ENCODE data around the gene LRP11. TPM values are rescaled to one million over a fixed set of nuclear protein-coding genes. Genes with fewer than 3 reads are reported as not detected.

Gene LRP11
- total RNA-seq, 1 experiment from 2014 or later: 31.1 TPM

DNA sequence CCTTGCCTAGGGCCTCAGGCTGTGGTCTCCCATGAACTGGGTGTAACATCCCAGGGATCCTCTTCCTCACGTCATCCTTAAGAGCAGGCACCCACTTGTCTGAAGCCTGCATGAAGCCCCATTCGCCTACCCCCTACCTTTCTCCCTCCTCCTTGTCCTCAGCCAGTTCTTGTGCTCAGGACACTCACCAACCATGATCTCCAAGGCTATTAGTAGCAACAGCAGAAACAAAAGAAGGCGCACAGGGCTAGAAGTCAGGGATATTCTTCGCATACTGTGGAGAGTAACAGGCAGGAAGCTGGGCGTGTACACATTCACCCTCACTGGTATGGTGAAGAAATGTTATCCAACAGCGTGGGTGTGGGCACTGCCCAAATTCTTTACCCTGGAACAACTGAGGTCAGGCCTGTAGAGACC lies 26.5 kb upstream of the LRP11 start:
- H3K27ac Mint-ChIP-seq (ENCODE audit: unreplicated experiment): no peak overlapping the region
- intact Hi-C loops (cut with micrococcal nuclease; ENCODE audit: unreplicated experiment): no loop called here
- H3K9me3 Mint-ChIP-seq (ENCODE audit: low read depth, unreplicated experiment): no peaks in the 10 kb centered on the region
- CTCF ChIA-PET: no interaction called here
- BruUV-seq (replicated peaks): no TSS peak
- H3K4me1 Mint-ChIP-seq (ENCODE audit: low read depth, unreplicated experiment): peaks cover 39% of the 10 kb centered on the region
- no peaks in the 10 kb centered on the region for H3K27me3 Mint-ChIP-seq (ENCODE audit: unreplicated experiment)
- TF ChIP-seq, protein P1, sequence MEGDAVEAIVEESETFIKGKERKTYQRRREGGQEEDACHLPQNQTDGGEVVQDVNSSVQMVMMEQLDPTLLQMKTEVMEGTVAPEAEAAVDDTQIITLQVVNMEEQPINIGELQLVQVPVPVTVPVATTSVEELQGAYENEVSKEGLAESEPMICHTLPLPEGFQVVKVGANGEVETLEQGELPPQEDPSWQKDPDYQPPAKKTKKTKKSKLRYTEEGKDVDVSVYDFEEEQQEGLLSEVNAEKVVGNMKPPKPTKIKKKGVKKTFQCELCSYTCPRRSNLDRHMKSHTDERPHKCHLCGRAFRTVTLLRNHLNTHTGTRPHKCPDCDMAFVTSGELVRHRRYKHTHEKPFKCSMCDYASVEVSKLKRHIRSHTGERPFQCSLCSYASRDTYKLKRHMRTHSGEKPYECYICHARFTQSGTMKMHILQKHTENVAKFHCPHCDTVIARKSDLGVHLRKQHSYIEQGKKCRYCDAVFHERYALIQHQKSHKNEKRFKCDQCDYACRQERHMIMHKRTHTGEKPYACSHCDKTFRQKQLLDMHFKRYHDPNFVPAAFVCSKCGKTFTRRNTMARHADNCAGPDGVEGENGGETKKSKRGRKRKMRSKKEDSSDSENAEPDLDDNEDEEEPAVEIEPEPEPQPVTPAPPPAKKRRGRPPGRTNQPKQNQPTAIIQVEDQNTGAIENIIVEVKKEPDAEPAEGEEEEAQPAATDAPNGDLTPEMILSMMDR (IDR thresholded peaks at IDR 0.05; ENCODE audit: unreplicated experiment): no peak
- H3K36me3 Mint-ChIP-seq (ENCODE audit: insufficient read depth, unreplicated experiment): no peaks in the 10 kb centered on the region
- no peak for DNase-seq
- no peak overlapping the region for H3K4me3 Mint-ChIP-seq (ENCODE audit: low read depth, unreplicated experiment)

DNA sequence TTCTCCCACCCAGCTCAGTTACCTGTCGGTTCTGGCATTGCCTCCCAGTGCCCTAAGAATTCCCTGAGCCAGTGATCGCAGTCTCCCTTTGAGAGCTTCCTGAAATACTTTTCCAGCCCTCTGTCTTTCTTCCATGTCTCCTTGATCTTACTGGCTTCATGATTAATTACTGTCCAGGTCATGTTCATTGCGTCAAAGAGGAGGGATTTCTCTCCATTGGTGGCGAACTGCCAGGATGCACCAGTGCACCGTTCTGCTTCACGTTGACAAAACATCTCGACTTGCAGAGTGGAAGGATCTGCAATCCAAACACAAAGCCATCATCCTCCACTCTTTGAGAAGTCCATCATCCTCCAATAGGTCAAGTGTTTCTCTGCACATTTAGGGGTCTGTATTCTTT lies 25.2 kb upstream of the LRP11 start:
- no TSS peak for BruUV-seq (replicated peaks)
- Mint-ChIP-seq H3K36me3 (ENCODE audit: insufficient read depth, unreplicated experiment) (no peaks in the 10 kb centered on the region), H3K27me3 (ENCODE audit: unreplicated experiment) (no peaks in the 10 kb centered on the region), H3K4me3 (ENCODE audit: low read depth, unreplicated experiment) (no peak overlapping the region), H3K27ac (ENCODE audit: unreplicated experiment) (no peak overlapping the region), H3K9me3 (ENCODE audit: low read depth, unreplicated experiment) (no peaks in the 10 kb centered on the region), H3K4me1 (ENCODE audit: low read depth, unreplicated experiment) (peaks cover 26% of the 10 kb centered on the region)
- TF ChIP-seq, protein P1 (IDR thresholded peaks at IDR 0.05; ENCODE audit: unreplicated experiment): no peak
- intact Hi-C loops (cut with micrococcal nuclease; ENCODE audit: unreplicated experiment): no loop called here
- DNase-seq: no peak
- CTCF ChIA-PET: no interaction called here

DNA sequence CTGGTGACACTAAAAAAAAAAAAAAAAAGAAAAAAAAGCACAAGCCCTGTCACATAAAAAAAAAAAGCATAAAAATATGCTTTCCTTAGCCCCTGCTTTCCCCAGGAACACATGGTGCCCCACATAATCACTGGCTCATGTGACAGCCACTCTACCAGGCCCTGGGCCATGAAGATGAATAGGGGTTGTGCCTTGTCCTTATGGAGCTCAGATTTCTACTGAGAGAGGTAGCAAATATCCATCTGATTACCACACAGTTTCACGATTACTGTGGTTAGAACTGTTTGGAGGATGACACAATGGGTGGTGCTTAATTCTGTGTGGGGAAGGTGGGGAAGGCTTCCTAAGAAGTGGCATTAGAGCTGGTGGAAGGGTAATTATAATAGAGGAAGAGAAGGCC lies 24.5 kb upstream of the LRP11 start:
- H3K36me3 Mint-ChIP-seq (ENCODE audit: insufficient read depth, unreplicated experiment): no peaks in the 10 kb centered on the region
- intact Hi-C loops (cut with micrococcal nuclease; ENCODE audit: unreplicated experiment): no loop called here
- CTCF ChIA-PET: no interaction called here
- H3K9me3 Mint-ChIP-seq (ENCODE audit: low read depth, unreplicated experiment): no peaks in the 10 kb centered on the region
- TF ChIP-seq, protein P1 (IDR thresholded peaks at IDR 0.05; ENCODE audit: unreplicated experiment): no peak
- DNase-seq: no peak
- H3K27ac Mint-ChIP-seq (ENCODE audit: unreplicated experiment): no peak overlapping the region
- BruUV-seq (replicated peaks): no TSS peak
- H3K4me1 Mint-ChIP-seq (ENCODE audit: low read depth, unreplicated experiment): peaks cover 26% of the 10 kb centered on the region
- no peak overlapping the region for H3K4me3 Mint-ChIP-seq (ENCODE audit: low read depth, unreplicated experiment)
- no peaks in the 10 kb centered on the region for H3K27me3 Mint-ChIP-seq (ENCODE audit: unreplicated experiment)

DNA sequence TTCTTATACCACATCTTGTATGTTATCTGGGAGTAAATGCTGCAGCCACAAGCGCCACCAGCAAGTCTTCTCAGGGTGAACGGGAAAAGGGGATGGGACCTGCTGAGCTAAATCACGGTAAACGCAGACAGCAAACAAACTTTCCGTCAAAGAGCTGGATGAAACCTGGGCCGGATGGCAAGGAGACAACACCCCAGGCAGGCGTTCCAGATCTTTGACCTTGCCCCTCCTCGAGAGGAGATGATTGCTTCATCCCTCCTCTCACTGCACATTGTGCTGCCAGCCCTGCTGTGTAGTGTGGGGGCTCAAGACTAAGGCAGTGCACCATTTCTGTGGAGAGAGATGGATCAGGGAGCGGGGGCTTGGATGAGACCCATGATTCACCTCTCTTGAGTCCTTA lies 23.9 kb upstream of the LRP11 start:
- TF ChIP-seq, protein P1 (IDR thresholded peaks at IDR 0.05; ENCODE audit: unreplicated experiment): no peak
- no peak for DNase-seq
- no TSS peak for BruUV-seq (replicated peaks)
- Mint-ChIP-seq H3K4me1 (ENCODE audit: low read depth, unreplicated experiment) (peaks cover 26% of the 10 kb centered on the region), H3K9me3 (ENCODE audit: low read depth, unreplicated experiment) (no peaks in the 10 kb centered on the region), H3K36me3 (ENCODE audit: insufficient read depth, unreplicated experiment) (no peaks in the 10 kb centered on the region), H3K27me3 (ENCODE audit: unreplicated experiment) (no peaks in the 10 kb centered on the region), H3K27ac (ENCODE audit: unreplicated experiment) (no peak overlapping the region), H3K4me3 (ENCODE audit: low read depth, unreplicated experiment) (no peak overlapping the region)
- intact Hi-C loops (cut with micrococcal nuclease; ENCODE audit: unreplicated experiment): no loop called here
- CTCF ChIA-PET: no interaction called here

DNA sequence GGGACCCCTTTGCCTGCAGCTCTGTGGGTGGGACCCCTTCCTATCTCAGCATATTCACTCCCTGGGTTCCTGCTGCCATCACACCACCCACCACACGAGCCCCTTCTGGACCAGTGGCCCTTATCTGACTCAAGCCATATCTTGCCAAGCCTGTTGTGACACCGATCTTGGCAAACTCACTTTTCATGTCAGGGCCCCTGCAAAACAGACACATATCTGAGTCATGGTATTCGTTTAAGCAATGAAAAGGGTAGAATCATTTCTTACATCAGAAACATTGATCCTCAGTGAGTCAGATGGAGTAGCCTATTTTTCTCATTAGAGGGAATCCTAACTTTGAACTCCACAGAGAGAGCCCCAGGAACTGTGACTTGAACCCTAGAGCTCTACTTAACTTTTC lies 23.2 kb upstream of the LRP11 start:
- CTCF ChIA-PET: no interaction called here
- Mint-ChIP-seq H3K4me1 (ENCODE audit: low read depth, unreplicated experiment) (peaks cover 26% of the 10 kb centered on the region), H3K4me3 (ENCODE audit: low read depth, unreplicated experiment) (no peak overlapping the region), H3K27me3 (ENCODE audit: unreplicated experiment) (no peaks in the 10 kb centered on the region), H3K9me3 (ENCODE audit: low read depth, unreplicated experiment) (no peaks in the 10 kb centered on the region), H3K36me3 (ENCODE audit: insufficient read depth, unreplicated experiment) (no peaks in the 10 kb centered on the region), H3K27ac (ENCODE audit: unreplicated experiment) (peak overlapping the region; percentile 1)
- intact Hi-C loops (cut with micrococcal nuclease; ENCODE audit: unreplicated experiment): no loop called here
- TF ChIP-seq, protein P1 (IDR thresholded peaks at IDR 0.05; ENCODE audit: unreplicated experiment): no peak
- no TSS peak for BruUV-seq (replicated peaks)
- no peak for DNase-seq
